Fibroblast of lung (primary cell): ENCODE measurements around the gene TNS3. TPM values are rescaled to one million over a fixed set of nuclear protein-coding genes. Genes with fewer than 3 reads are reported as not detected.

ENCODE experiments used
- DNase-seq, 2 donors: peaks; one replicate each; pipeline versions ENCODE4 v3.0.0 to v3.0.0-alpha.2; 2010; ENCODE audit warnings: low read depth in 2 of 2
- H2AFZ ChIP-seq: 2 replicates; pipeline ENCODE4 v1.5.1; 2012; ENCODE audit warnings: low read length, control low read depth, inconsistent platforms
- H3K27ac ChIP-seq: 2 replicates; pipeline ENCODE4 v1.5.1; 2011; ENCODE audit warnings: low read length, control low read depth; ENCODE audit not compliant: insufficient read depth
- H3K27me3 ChIP-seq: 2 replicates; pipeline ENCODE4 v1.5.1; 2011; ENCODE audit warnings: mild to moderate bottlenecking, low read length; ENCODE audit not compliant: control insufficient read depth, insufficient read depth
- H3K36me3 ChIP-seq: 2 replicates; pipeline ENCODE4 v1.5.1; 2011; ENCODE audit warnings: low read length; ENCODE audit not compliant: control insufficient read depth, insufficient read depth
- H3K4me1 ChIP-seq: 2 replicates; pipeline ENCODE4 v1.5.1; 2011; ENCODE audit warnings: low read length; ENCODE audit not compliant: control insufficient read depth, insufficient read depth; ENCODE audit errors: extremely low read depth
- H3K4me2 ChIP-seq: 2 replicates; pipeline ENCODE4 v1.5.1; 2011; ENCODE audit warnings: low read length, control low read depth; ENCODE audit not compliant: insufficient read depth; ENCODE audit errors: extremely low read depth
- H3K4me3 ChIP-seq, 4 experiments: fragments of 200-600 bp in 1 of 4; sonication (generic) in 1 of 4; replicated peaks in 1 of 4; 2 replicates each; pipeline ENCODE4 v1.5.1; 2011 to 2016; ENCODE audit warnings: low read length in 4 of 4, low read depth in 3 of 4, mild to moderate bottlenecking in 3 of 4, control low read depth in 2 of 4, inconsistent platforms in 1 of 4, mixed read lengths in 1 of 4; ENCODE audit not compliant: insufficient read depth in 1 of 4; ENCODE audit errors: control extremely low read depth in 1 of 4
- H3K79me2 ChIP-seq: 2 replicates; pipeline ENCODE4 v1.5.1; 2012; ENCODE audit warnings: mild to moderate bottlenecking, low read length, inconsistent platforms; ENCODE audit not compliant: control insufficient read depth, insufficient read depth
- H3K9ac ChIP-seq: 2 replicates; pipeline ENCODE4 v1.5.1; 2011; ENCODE audit warnings: mild to moderate bottlenecking, low read length, control low read depth; ENCODE audit not compliant: insufficient read depth
- H3K9me3 ChIP-seq: 2 replicates; pipeline ENCODE4 v1.5.1; 2012; ENCODE audit warnings: low read depth, low read length; ENCODE audit not compliant: control insufficient read depth, insufficient read depth
- H4K20me1 ChIP-seq: 2 replicates; pipeline ENCODE4 v1.5.1; 2011; ENCODE audit warnings: low read length; ENCODE audit not compliant: control insufficient read depth, insufficient read depth; ENCODE audit errors: extremely low read depth
- EZH2 ChIP-seq: IDR thresholded peaks from 2 replicates; pipeline ENCODE4 v1.5.1; 2012; ENCODE audit warnings: low read length, control low read depth, mild to moderate bottlenecking; ENCODE audit errors: missing control alignments
- polyA plus RNA-seq, 2 donors: library from polyadenylated mRNA; depleted of rRNA in 1 of 2; stranded (reverse) in 1 of 2; unstranded in 1 of 2; fragments of >200 nt; gene quantifications; 2 replicates each; pipeline ENCODE4 v1.2.1, GENCODE V29; 2011 to 2012; ENCODE audit warnings: missing spikeins in 1 of 2
- total RNA-seq: library from RNA; depleted of rRNA; stranded (reverse); fragments of >200 nt; gene quantifications from 2 replicates; pipeline ENCODE4 v1.2.1, GENCODE V29; 2014
- TF ChIP-seq, protein P1 (sequence below), 2 donors: IDR thresholded peaks in 1 of 2; conservative IDR thresholded peaks in 1 of 2; 1 replicate in 1 of 2; 2 replicates in 1 of 2; pipeline ENCODE4 v1.5.1; 2011 to 2012; ENCODE audit warnings: low read length in 2 of 2, control low read depth in 1 of 2, inconsistent platforms in 1 of 2, low read depth in 1 of 2, mild to moderate bottlenecking in 1 of 2

Gene TNS3
- total and polyA plus RNA-seq, 2 donors (not counting 1 experiment from before 2014, with no cell fraction given): 74.4 to 88.8 TPM

DNA sequence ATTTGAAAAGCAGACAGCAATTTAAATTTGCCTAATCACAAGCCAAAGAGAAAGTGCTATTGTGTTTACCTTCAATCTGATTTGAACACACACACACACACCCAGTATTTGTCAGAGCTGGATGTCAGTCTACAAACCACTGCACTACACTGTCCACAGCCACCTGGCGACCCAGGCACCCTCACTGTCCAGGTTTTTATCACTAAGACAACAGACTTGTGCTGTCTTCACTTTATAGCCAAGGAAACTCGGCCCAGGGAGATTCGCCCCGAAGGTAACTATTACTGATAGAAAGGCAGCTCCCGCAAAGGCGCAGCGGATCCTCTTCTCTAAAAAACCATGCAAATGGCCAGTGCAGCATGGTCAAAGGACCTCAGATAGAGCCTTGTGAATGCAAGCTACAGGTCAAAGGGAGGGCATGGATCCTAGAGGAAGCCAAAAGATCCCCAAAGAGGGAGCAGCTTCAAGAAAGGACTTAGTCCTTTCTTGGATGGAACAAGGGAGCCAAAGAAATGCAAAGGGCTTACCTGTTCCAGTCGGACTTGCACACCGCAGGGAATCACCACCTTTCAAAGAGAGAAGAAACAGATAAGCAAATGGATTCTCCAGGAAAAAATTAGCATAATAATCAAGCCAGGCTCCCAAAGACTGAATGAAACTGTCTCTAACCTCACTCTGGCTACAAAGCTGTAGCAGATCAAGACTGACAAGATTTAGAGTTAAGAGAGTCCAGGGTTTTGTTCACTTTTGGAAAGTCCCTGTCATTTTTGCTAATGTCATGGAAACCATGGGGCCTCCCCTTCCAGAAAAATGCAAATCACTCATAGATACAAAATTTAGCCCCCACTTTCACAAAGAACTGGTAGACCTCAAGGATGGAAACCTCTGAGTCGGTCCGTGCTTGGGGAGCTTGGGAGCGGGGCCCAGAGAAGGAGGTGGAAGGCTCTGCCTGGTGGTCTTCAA is 101.1 kb downstream of the TNS3 start:
- Histone ChIP-seq H3K36me3 (peaks cover 1% of the 10 kb centered on the region), H2AFZ (no peak overlapping the region), H3K4me2 (no peak overlapping the region), H3K9me3 (no peaks in the 10 kb centered on the region), H3K79me2 (peaks cover 18% of the 10 kb centered on the region), H4K20me1 (no peaks in the 10 kb centered on the region), H3K4me1 (peaks cover 47% of the 10 kb centered on the region), H3K4me3 (no peak overlapping the region), H3K27me3 (no peaks in the 10 kb centered on the region), H3K27ac (peak overlapping the region; percentile 94), H3K9ac (no peak overlapping the region)
- DNase-seq: no peak
- TF ChIP-seq EZH2: no peak
- TF ChIP-seq, protein P1, sequence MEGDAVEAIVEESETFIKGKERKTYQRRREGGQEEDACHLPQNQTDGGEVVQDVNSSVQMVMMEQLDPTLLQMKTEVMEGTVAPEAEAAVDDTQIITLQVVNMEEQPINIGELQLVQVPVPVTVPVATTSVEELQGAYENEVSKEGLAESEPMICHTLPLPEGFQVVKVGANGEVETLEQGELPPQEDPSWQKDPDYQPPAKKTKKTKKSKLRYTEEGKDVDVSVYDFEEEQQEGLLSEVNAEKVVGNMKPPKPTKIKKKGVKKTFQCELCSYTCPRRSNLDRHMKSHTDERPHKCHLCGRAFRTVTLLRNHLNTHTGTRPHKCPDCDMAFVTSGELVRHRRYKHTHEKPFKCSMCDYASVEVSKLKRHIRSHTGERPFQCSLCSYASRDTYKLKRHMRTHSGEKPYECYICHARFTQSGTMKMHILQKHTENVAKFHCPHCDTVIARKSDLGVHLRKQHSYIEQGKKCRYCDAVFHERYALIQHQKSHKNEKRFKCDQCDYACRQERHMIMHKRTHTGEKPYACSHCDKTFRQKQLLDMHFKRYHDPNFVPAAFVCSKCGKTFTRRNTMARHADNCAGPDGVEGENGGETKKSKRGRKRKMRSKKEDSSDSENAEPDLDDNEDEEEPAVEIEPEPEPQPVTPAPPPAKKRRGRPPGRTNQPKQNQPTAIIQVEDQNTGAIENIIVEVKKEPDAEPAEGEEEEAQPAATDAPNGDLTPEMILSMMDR (conservative IDR thresholded peaks at IDR 0.05 in 1 of 2, IDR thresholded peaks at IDR 0.05 in 1 of 2; ENCODE audit: low read depth in 1 of 2, low read length in 2 of 2): no peak

DNA sequence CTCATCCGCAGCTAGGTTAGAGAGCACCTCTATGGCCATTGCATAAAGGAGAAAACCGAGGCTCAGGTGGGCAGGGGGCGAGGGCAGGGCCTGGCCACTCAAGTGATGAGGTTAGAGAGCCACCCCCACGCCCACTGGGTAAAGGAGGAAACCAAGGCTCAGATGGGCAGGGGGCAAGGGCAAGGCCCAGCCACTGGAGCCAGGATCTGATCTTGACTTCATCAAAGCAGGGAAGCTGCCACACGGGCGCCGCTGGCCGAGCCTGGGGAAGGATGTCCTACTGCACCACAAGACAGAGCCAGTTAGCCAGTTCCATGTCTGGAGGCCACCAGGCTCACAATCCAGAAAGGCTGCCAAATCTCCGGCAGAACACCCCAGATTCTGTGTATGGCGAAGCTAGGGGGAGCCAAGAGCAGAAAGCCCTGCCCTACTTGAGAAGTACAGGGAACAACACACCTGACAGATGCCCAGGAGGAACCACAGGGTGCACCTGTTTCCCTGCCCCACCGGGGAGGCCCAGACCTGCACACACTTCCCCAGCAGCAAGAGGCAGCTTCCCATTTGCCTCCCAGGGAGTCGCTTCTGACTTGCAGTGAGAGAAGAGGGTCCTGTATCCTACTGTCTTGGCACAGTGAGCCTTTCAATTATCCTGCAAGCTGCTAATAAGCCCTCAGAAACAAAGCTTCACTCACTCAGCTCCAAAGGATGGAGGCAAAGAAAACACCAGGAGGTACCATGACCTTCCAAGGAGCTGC is 101.9 kb downstream of the TNS3 start:
- H3K79me2 ChIP-seq: peaks cover 20% of the 10 kb centered on the region
- TF ChIP-seq EZH2: no peak
- TF ChIP-seq, protein P1 (conservative IDR thresholded peaks at IDR 0.05 in 1 of 2, IDR thresholded peaks at IDR 0.05 in 1 of 2; ENCODE audit: low read depth in 1 of 2, low read length in 2 of 2): no peak
- H3K4me2 ChIP-seq: no peak overlapping the region
- H3K27ac ChIP-seq: no peak overlapping the region
- no peak for DNase-seq
- no peak overlapping the region for H2AFZ ChIP-seq
- H3K9me3 ChIP-seq: no peaks in the 10 kb centered on the region
- H3K4me1 ChIP-seq: peaks cover 47% of the 10 kb centered on the region
- H3K9ac ChIP-seq: no peak overlapping the region
- H4K20me1 ChIP-seq: no peaks in the 10 kb centered on the region
- H3K27me3 ChIP-seq: no peaks in the 10 kb centered on the region
- peaks cover 1% of the 10 kb centered on the region for H3K36me3 ChIP-seq
- H3K4me3 ChIP-seq: no peak overlapping the region
